NCI-H526 (cell line): ENCODE measurements around the gene EPN3.
A peak's percentile ranks its signal among the peaks of the same experiment; 100 is the strongest.

Experiments used
- DNase-seq, 2 experiments: peaks; one replicate each; lab custom pipeline; 2025; lab: John Stamatoyannopoulos, UW

Gene EPN3

GRCh38 chr17:50549969-50550368 lies 17.4 kb downstream of the EPN3 start:
- no peak for DNase-seq

GRCh38 chr17:50550661-50551432 lies 18.3 kb downstream of the EPN3 start:
- peak; percentile 76 to 95 for DNase-seq

- no peak for DNase-seq
These were observed 18.9 kb downstream of the EPN3 start for GRCh38 chr17:50551433-50551815.

- DNase-seq = no peak
These were observed 19.3 kb downstream of the EPN3 start for GRCh38 chr17:50551884-50552283.

- DNase-seq = no peak
These were observed 21.7 kb downstream of the EPN3 start for GRCh38 chr17:50554201-50554600.

- DNase-seq = no peak
These were observed 24.3 kb downstream of the EPN3 start for GRCh38 chr17:50556803-50557202.

- DNase-seq = no peak
These were observed 25.1 kb downstream of the EPN3 start for GRCh38 chr17:50557630-50558029.

- peak; percentile 22 for DNase-seq
These were observed 25.6 kb downstream of the EPN3 start for GRCh38 chr17:50558091-50558490.

- DNase-seq = no peak
These were observed 26.0 kb downstream of the EPN3 start for GRCh38 chr17:50558581-50558940.

- peak; percentile 73 to 89 for DNase-seq
These were observed 26.5 kb downstream of the EPN3 start for GRCh38 chr17:50558941-50559614.

- peak; percentile 44 to 76 for DNase-seq
These were observed 27.2 kb downstream of the EPN3 start for GRCh38 chr17:50559674-50560184.

- peak; percentile 72 to 97 for DNase-seq
These were observed 27.8 kb downstream of the EPN3 start, which contains the start of gene CACNA1G for GRCh38 chr17:50560185-50560824. TSS of gene CACNA1G (plus strand) at chr17:50560715. CDS start at chr17:50561460, 745 bp downstream.

- peak in 1 of 2 experiments; percentile 58 for DNase-seq
These were observed 28.6 kb downstream of the EPN3 start for GRCh38 chr17:50560931-50561745.

GRCh38 chr17:50561746-50562141 lies 29.2 kb downstream of the EPN3 start:
- DNase-seq = peak in 1 of 2 experiments; percentile 51

GRCh38 chr17:50562242-50563091 lies 29.9 kb downstream of the EPN3 start:
- DNase-seq = no peak

- DNase-seq = no peak
These were observed 30.6 kb downstream of the EPN3 start for GRCh38 chr17:50563092-50563511.

GRCh38 chr17:50564916-50565315 lies 32.4 kb downstream of the EPN3 start:
- peak; percentile 28 to 55 for DNase-seq

- DNase-seq = peak in 1 of 2 experiments; percentile 39
These were observed 33.1 kb downstream of the EPN3 start for GRCh38 chr17:50565402-50566350.

- DNase-seq = no peak
These were observed 34.4 kb downstream of the EPN3 start for GRCh38 chr17:50566886-50567285.

- DNase-seq = no peak
These were observed 36.1 kb downstream of the EPN3 start for GRCh38 chr17:50568659-50569058.
